OCI-LY7 (cell line): ENCODE results near the gene ATAD3B.

Experiments
- EZH2phosphoT487 ChIP-seq: fragments of 200-600 bp; sonication (generic); IDR thresholded peaks from 2 replicates; pipeline ENCODE4 v1.6.1; 2018; ENCODE audit warnings: low read depth, borderline replicate concordance, mild to moderate bottlenecking, mixed run types, antibody characterized with exemption, low read length, moderate library complexity, mixed read lengths
- TF ChIP-seq, protein P1 (sequence below): fragments of 200-600 bp; sonication (generic); conservative IDR thresholded peaks from 2 replicates; pipeline ENCODE4 v1.5.1; 2014; ENCODE audit warnings: mild to moderate bottlenecking, antibody characterized with exemption, low read length, moderate library complexity, mixed read lengths

DNA sequence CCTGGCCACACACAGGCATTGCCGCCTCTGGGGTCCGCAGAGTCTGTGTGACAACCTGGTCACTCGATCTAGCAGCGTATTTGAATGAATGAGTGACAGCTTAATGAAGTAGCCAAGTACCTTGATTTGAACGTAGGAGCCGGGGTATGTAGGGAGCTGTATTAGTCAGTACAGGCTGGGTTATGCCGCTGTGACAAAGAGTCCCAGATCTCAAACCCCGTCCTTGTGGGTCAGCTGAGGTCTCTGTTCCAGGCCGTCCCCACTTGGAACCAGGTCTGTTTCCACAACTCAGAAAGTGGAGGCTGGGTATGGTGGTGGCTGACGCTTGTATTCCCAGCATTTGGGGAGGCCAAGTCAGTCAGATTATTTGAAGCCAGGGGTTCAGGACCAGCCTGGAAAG is 20.0 kb downstream of the ATAD3B start:
- TF ChIP-seq, protein P1, sequence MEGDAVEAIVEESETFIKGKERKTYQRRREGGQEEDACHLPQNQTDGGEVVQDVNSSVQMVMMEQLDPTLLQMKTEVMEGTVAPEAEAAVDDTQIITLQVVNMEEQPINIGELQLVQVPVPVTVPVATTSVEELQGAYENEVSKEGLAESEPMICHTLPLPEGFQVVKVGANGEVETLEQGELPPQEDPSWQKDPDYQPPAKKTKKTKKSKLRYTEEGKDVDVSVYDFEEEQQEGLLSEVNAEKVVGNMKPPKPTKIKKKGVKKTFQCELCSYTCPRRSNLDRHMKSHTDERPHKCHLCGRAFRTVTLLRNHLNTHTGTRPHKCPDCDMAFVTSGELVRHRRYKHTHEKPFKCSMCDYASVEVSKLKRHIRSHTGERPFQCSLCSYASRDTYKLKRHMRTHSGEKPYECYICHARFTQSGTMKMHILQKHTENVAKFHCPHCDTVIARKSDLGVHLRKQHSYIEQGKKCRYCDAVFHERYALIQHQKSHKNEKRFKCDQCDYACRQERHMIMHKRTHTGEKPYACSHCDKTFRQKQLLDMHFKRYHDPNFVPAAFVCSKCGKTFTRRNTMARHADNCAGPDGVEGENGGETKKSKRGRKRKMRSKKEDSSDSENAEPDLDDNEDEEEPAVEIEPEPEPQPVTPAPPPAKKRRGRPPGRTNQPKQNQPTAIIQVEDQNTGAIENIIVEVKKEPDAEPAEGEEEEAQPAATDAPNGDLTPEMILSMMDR, result no peak
- no peak for TF ChIP-seq EZH2phosphoT487
